HG03342 (cell line): Measurements from ENCODE around the gene WIPF1.

ENCODE experiments used
- ATAC-seq: cut with Tn5 transposase; IDR thresholded peaks from one replicate; pipeline ENCODE4 v1.9.1; 2021; ENCODE audit warnings: mild to moderate bottlenecking, moderate library complexity; ENCODE audit not compliant: unreplicated experiment

The WIPF1 gene

DNA sequence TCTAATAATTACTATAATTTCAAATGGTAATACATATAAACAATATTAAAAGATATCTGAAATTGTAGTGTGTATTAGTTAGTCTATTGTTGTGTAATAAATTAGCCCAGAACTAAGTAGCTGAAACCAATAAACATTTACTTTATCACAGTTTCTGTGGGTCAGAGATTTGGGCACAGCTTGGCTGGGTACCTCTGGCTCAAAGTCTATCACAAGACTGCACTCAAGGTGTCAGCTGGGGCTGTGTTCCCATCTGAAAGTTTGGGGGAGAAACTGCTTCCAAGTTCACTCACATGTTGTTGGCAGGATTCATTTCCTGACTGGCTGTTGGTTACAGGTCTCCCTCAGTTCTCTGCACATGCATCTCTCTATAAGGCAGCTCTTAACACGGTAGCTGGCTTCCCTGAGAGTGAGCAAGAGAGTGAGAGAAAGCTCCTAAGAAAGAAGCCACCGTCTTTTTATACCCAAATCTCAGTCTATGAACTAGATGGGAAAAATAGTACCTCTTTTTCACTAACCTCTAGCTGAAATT, 25.6 kb upstream of the WIPF1 start:
- ATAC-seq: no peak

DNA sequence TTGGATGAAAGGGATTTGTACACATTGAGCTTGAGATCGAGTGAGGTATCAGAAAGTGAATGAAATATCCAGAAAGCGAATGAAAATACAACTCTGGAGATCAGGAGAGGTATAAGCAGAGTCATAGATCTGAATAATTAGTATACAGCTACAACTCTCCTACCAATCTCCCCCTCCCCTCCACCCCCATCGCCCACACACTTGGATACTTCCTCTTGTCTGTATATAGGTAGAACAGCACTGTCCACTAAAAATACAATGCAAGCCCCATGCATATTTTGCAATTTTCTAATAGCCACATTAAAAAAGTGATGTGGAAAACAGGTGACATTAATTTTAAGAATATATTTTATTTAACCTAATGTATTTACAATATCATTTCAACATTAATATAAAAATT, 23.7 kb upstream of the WIPF1 start:
- ATAC-seq: no peak

DNA sequence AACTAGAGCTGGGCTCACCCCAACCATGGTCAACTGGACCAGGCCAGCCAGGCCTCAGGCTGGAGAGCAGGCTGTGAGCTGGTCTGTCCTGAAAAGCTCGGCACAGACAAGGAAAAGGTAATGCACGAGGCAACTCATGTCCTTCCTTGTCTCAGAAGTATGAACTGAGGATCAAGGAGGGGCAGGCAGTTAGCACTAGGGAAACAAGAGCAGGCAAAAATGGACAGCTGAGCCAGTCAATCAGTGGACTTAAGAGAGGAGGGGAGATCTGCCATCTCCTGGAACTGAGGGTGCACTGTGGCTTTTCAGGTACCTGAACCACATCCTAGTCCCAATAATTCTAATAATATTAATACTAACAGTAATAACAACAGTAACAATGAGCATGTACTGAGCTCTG, 20.6 kb upstream of the WIPF1 start:
- no peak for ATAC-seq

DNA sequence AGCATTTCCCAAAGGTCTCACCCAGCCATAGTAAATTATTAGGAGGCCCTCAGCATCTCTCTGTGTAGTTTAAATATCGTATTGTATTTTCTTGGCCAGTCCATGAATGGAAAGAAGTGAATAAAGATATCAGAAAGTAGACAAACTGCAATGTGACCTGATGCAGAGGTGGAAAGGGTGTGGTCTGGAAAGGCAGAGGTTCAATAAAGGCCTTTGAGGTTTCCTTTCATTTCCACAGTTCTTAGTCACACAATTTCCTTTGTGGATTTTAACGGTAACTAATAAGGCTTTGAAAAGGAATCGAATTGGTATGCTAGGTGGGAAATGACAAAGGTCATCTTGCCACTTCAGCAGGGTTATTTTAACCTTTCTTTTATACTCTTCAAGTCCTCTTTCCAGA, 20.1 kb upstream of the WIPF1 start:
- no peak for ATAC-seq

DNA sequence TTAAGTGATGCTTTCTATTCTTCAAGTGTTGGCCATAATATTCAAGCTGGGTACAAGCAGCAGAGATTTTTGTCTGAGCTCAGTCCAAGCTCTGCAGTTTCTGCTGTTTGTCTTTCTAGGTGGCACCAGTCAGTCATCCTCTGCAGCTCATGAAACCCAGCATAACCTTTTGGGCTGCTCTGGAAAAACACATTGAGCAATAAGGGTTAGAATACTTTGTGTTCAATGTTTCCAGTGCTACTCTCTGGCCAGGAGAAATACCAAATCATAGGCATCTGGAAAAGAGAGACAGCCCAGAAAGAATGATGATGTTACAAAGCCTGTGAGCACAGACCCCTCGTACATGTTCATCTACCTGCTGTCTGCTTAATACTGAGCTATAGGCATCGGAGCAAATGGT, 19.5 kb upstream of the WIPF1 start:
- ATAC-seq: no peak

DNA sequence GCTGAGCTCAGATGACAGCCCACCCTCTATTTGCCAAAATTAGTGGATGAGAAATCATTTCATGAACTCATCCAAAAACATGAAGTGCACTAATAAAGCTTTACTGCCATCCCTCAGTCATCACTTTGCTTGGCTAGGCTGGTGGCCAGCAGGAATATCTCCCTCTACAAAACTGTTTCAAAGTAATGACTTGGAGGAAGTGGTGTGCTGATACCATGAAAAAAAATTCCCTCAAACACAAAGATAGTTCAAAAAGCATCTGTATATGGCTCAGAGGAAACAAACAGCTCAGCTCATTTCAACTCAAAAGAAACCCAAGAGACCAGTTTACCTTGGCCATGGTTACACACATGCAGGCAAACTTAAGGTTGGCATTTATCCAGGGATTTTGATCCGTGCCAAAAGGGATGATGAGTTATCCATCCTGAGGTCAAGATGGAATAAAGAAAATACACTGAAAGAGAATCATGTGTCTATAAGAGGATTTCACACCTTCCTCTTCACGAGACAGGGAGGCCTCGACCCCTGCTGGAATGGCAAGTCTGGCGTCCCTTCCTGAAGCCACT, 18.4 kb upstream of the WIPF1 start:
- ATAC-seq: no peak

DNA sequence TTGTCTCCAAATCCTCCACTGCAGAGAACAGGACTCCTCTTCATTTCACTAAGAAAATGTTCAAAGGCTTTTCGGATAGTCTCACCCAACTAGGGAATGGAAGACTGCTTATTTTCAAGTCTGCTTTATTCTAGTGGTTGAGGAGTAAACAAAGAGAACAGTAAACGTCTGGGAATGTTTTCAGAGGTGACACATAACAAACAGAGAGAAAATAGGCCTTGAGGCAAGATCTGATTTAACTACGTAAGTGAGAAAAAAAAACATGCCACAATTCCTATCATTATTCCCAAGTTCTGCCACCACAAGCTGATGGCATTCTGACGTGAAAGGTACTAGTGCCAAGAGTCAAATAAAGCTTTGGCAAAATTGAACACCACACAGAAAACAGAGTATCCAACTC, 16.7 kb upstream of the WIPF1 start:
- ATAC-seq: no peak

DNA sequence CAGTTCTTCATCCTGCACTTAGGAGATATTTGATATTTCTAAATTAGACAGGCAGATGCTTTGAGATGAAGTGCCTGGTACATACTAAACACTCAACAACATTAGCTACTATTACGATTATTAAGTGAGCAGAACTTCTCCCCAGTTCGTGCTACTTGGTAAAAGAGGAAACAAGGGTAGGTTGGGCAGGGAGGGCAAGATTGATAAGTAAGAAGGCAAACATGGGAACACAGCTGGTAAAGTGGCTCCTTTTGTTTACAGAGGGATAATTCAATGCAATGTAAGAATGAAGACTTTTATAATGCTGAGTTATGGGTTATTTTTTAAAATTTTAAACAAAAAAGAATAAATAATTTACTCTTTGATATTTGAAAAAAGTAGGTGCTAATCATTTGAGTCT, 15.9 kb upstream of the WIPF1 start:
- no peak for ATAC-seq

DNA sequence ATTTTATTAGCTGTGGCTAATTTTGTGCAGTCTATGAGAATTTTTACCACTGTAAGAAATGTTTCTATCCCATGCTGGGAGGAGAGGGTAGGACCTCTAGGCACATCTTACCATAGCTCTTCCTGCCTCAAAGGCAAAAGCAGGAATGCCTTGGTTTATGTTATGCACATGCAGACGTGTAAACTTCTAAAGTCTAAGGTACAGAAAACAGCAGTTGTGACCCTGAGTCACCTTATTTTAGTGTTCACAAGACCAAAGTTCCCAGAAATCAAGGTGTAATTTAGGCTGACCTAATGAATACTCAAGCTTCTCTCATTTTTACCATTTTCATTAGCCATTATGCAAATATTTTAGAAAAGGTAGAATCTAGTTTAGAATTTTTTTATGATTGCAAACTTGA, 15.4 kb upstream of the WIPF1 start:
- no peak for ATAC-seq

DNA sequence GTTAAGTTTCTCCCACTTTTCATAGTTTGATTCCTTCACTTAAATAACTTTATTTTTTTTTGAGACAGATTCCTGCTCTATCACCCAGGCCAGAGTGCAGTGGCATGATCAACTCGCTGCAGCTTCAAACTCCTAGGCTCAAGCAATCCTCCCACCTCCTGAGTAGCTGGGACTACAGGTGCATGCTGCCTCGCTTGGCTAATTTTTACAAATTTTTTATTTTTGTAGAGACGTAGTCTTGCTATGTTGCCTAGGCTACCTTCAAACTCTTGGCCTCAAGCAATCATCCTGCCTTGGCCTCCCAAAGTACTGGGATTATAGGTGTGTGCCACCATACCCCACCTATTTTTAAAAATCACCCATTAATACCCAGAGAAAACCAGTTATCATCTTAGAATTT, 14.2 kb upstream of the WIPF1 start:
- peak; percentile 40 for ATAC-seq

DNA sequence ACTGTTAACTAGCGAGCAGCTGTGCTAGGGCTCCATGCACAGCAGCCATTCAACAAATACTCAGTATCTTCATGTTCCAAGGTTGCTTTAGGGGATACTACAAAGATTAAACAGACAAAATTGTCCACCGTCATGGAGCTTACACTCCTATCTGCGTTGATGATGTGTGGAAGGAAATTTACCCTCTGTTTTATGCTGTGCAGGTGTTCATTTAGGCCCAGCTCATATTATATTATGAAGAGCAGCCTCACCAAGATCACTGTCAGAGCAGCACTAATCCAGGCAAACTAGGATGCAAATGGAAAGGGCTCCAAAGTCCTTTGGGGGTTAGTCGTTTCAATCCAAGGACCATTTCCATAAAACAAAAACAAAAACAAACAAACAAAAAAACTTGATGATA, 13.4 kb upstream of the WIPF1 start:
- ATAC-seq: no peak

DNA sequence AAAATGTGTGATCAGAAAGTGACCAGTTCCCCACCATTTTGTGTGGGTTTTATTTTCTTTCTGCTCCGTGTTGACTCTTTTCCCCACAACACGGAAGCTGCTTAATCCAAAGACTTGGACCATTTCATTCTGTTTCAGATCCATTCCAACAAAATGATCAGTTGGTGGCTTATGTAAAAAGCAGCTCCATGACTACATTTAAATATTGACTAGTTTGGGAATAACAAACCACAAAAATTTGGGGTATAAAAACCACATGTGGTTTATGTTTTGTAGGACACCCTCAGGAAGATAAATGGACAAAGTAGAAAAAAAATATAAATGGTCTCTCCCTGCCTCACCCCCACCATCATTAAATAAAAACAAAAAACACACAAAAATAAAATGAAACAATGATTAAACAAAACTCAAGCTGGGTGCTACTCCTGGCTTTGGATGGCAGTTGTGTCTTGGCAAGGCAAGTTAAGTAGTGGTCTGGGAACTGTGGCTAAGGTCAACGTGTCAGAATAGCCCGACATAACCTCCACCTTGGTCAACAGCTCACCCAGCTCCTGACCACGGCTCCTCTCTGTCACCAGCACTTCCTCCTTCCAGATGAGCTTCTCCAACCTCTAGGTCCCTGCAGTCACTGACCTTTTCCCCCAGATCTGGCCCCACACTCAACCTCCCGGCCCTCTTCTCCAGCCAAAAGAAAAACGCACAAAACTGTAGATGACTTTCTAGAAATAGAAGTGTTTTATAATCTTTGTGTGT, 12.8 kb upstream of the WIPF1 start:
- ATAC-seq: no peak

DNA sequence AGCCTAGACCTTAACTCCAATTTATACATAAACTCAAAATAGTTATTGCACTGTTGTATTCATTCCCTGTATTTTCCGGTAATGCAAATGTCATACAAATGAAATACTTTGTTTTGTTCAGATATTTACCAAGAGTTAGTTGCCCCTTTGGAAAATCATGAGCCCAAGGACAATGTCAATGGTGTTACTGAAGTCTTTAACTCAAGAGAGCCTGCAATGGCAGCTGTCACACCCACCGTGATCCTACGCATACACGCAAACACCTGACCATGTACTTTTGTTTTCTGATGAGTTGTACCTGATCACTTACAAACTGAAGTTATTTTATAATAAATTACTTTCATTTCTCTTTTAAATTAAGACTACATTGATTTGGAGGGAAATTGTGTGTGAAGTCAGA, 11.7 kb upstream of the WIPF1 start:
- no peak for ATAC-seq

DNA sequence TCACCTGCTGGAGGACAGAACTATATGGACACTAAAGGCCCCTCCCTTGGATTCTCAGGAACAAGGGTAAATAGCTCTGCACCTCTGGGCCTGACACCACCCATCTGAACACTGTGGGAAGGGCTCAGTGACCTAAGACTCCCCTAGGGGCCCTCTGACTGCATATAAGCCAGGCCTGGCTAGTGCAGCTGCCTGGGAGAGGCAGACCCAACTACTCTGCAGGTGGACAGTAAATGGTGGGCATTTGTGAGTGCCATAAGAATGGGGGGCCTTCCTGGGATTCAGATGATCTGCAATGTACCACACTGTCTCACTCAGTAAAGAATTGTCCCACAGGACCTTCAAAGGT, 11.2 kb upstream of the WIPF1 start:
- ATAC-seq: peak; percentile 44

DNA sequence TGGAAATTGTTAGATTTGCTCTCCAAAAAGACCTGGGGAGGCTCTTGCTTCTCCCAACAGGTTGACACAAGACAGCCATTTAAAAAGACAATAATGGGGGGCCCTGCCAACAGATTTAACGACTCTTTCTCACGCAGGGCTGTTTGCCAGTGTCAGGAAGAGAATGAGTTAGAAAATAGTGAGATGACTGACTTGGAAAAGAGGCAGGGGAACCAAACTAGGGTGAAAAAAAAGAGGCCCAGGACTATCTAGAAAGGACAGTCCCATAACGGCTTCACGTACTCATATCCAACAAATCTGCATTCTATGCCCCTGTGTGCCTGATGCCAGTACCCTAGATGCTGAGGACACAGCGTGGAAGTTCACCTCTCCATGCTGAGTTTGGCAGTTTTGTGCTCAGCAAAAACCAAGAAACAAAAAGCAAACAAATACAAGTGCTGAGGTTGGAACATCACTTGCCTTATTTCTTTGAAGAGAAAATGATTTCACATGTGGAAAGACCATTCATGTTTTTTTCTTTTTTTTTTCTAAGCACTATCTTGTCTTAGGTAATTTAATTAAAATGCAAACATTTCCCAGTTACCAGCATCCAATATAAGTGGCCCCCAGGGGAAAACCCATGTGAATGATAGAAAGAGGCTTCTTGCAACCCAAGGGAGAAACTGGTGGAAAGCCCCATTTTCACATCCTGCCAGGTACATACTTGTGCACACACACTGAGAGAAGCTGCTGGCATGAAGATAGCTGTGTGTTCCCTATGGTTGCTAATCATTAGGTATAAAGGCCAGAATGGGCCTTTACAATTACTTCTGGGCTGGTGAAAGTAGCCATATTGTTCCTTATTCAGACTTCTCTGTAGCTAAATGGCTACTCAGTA, 10.6 kb upstream of the WIPF1 start:
- peak; percentile 71 for ATAC-seq

DNA sequence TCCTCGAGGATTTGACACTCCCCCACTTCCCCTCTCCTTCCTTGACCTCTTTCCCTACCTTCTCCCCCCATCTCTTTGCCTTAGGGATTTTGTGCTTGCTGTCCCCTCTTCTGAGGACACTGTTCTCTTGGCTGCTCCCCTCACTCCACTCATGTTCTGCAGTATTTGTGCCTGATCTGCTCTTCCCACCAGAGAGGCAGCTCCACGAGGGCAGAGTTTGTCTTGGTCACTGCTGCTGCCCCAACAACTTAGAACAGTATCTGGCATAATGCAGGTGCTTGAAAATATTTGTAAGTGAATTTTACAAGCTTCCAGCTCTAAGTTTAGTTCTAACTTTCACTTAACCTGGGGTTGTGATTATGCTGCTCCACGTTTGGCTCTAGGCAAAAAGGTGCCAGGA, 10.0 kb upstream of the WIPF1 start:
- ATAC-seq: no peak

DNA sequence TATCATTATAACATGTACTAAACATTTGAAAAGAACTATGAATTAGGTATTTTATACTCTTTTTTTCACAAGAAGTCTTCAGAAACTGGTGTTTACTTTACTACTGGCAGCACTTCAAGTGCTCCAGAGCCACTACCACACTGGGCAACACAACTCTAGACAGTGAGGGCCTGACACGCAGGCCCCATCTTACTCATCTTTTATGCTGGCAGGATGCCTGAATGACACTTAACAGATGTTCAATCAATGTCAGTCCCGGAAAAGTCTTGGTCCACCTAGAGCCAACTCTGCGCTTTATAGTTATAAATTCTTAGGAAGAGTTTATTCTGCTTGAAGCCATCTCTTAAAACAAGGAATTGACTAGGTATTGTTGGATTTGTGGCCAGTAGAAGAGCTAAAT, 8.7 kb upstream of the WIPF1 start:
- ATAC-seq: no peak

DNA sequence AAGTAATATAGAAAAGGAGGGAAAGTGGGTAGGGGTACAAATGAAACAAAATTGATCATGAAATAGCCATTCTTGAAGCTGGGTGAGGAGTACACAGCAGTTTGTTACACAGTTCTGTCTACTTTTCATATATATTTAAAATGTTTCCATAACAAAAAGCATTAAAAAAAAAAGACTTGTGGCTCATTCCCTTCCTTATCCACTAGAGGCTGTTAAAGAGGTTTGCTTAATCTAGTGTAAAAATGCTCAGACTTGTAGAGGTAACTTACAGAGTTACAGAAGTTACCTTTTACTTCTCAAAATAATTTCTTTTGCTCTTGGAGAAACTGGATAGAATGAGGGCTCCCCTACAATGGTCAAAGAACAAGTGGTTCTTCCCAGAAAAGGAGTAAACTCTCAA, 8.1 kb upstream of the WIPF1 start:
- ATAC-seq: no peak

DNA sequence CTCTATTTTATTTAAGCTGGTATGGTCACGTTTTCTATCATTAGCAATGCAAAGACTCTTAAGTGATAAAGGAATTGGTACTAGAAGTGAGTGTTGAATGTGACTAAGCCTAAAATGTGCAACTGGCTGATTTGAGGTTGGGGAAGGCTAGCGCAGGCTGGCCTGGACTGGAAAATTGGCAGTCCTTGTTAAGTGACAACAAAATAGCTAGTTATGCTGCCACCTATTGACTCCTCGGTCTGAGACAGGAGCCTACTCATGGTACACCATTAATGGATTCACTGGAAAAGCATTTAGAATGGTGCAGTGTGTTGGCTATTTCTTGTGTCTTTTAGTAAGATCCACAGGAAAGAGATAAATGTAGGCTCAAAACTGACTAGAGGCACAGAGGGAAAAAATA, 5.7 kb upstream of the WIPF1 start:
- peak; percentile 35 for ATAC-seq

DNA sequence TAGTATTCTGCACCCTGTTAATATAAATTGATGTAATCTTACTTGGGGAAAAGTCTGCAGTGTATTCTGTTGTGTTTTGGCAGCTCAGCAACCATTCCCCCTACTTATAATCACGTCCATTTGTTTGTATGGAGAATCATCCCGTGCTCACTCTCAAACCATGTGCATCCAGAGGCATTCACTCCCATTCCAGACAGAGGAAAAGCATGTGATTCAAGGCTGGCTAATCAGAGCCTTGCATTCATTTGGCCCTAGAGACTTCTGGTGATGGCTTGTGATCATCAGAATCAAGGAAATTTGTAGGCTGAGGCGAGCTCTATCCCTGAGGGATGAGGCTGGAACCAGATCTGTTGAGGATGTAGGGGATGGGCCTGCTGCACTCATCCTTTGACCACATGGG, 5.1 kb upstream of the WIPF1 start:
- ATAC-seq: no peak

DNA sequence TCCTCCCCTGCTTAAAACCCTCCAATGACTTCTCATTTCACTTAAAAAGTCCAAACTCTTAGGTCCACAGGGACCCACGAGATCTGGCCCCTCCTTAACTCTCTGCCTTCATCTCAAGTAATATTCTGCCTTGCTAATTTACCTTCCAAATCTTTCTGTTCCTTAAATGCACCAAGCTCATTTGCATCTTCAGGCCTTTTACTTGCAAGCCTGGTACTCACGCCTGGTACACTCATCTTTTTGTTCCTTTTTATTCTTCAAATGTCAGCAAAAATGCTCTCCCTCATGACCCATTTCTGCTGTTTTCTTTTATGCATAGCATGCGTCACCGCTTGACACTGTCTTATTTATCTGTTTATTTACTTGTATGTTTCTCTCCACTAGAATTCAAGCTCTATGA, 2.7 kb upstream of the WIPF1 start:
- no peak for ATAC-seq

DNA sequence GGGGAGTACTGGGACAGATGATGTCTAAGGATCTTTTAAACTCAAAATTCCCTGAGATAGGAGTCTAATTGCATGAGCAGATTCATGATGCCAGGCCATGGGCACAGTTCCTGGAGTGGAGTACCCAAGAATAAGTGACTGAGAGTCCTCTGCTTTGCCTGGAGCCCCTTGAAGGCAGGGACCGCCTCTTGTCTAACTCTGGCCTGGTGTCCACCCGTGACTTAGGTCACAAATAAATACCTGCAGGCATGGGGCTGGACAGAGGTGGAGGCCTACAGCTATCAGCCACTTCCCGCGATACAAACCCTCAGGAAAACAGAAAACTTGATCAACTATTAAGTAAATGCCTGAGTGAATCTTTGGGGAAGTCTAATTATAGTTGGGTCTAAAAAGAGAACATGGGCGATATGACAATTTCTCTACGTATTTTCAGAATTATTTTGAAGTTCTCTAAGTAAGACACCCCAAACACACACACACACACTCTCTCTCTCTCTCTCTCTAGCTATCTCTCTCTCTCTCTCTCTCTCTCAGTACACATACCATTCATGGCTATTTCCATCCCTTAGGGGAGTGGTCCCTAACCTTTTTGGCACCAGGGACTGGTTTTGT, 1.8 kb upstream of the WIPF1 start:
- ATAC-seq: no peak
